C4-2B (cell line): ENCODE data around the gene LGI4.

Experiments used
- H3K27ac ChIP-seq: fragments of 450-650 bp; 2 replicates; pipeline ENCODE4 v1.5.1; 2017
- ZFX ChIP-seq: fragments of 450-650 bp; IDR thresholded peaks from 2 replicates; pipeline ENCODE4 v1.6.1; 2017
- TF ChIP-seq, protein P1 (sequence below): fragments of 450-650 bp; conservative IDR thresholded peaks from 2 replicates; pipeline ENCODE4 v1.5.1; 2017; ENCODE audit warnings: mild to moderate bottlenecking

LGI4 gene

DNA sequence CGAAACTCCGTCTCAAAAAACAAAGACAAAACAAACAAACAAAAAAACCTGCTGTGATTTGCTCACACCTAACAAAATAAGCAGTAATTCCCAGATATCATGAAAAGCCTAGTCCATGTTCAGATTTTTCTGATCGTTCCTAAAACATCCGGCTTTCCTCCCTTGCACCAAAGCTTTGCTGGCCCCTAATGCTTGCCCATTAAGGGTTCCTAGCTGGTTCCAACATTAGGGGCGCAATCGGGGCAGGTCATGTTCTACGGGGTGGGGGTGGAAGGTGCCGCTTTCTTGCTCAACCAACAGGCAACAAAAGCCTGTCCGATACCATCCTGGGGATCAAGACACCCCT lies 44.7 kb downstream of the LGI4 start:
- no peak for TF ChIP-seq ZFX
- TF ChIP-seq, protein P1, sequence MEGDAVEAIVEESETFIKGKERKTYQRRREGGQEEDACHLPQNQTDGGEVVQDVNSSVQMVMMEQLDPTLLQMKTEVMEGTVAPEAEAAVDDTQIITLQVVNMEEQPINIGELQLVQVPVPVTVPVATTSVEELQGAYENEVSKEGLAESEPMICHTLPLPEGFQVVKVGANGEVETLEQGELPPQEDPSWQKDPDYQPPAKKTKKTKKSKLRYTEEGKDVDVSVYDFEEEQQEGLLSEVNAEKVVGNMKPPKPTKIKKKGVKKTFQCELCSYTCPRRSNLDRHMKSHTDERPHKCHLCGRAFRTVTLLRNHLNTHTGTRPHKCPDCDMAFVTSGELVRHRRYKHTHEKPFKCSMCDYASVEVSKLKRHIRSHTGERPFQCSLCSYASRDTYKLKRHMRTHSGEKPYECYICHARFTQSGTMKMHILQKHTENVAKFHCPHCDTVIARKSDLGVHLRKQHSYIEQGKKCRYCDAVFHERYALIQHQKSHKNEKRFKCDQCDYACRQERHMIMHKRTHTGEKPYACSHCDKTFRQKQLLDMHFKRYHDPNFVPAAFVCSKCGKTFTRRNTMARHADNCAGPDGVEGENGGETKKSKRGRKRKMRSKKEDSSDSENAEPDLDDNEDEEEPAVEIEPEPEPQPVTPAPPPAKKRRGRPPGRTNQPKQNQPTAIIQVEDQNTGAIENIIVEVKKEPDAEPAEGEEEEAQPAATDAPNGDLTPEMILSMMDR, result no peak
- peak overlapping the region; percentile 64 for H3K27ac ChIP-seq

GRCh38 chr19:35089554-35089953 lies 45.3 kb downstream of the LGI4 start:
- TF ChIP-seq ZFX, result no peak
- TF ChIP-seq, protein P1, result no peak
- H3K27ac ChIP-seq, result no peak overlapping the region; the same call in 1 of the 2 replicates

DNA sequence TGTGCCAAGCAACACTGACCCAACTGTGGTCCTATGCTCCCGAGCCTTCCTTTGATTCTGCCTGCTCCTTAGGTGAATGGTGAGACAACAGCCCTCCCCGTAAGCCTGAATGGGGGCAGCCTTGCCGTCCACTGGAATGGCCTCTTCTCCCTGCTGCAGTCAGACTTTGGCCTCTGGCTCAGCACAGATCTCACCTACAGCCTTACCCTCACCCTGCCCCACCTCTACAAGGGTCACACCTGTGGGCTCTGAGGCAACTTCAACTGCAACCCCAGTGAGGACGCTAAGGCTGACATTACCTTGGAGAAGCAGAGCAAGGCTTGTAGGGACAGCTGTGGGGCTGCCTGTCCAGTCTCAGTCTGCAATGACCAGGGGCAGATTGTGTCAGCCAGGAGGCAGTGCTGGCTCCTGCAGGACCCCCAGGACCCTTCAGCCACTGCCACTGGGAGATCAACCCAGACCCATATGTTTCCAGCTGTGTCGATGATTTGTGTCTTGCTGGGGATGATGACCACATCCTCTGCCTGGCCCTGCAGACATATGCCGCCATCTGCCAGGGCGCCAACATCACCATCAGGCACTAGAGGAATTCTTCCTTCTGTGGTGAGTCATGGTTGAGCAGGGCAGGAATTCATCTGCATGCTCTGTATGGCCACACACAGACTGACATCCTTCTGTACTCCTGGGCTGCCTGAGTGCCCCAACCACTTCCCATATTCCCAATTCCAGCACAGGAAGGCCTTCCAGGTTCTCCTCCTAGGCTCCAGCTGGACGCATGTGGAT lies 46.5 kb downstream of the LGI4 start:
- H3K27ac ChIP-seq, result no peak overlapping the region
- no peak for TF ChIP-seq ZFX
- TF ChIP-seq, protein P1, result no peak

GRCh38 chr19:35087393-35087792 lies 47.5 kb downstream of the LGI4 start:
- no peak overlapping the region for H3K27ac ChIP-seq

GRCh38 chr19:35086455-35086854 lies 48.4 kb downstream of the LGI4 start:
- TF ChIP-seq, protein P1, result no peak
- no peak for TF ChIP-seq ZFX
- H3K27ac ChIP-seq, result no peak overlapping the region

More at GRCh38 chr19:35087393-35087792, 47.5 kb downstream of the LGI4 start:
- no peak for TF ChIP-seq ZFX
- TF ChIP-seq, protein P1, result no peak

DNA sequence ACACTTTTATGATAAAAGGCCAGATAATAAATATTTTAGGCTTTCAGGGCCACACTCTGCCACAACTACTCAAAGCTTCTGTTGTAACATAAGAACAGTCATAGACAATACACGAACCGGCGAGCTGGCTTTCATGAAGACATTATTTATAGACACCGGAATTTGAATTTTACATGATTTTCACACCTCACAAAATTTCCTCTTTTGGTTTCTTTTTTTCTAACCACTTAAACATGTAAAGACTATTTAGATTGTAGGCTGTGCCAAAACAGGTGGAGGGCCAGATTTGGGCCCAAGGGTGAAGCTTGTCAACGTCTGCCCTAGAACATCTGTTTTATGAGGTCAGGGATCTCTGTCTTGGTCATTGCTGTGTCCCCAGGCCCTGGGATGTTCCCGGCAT lies 48.9 kb downstream of the LGI4 start:
- no peak overlapping the region for H3K27ac ChIP-seq
- TF ChIP-seq, protein P1, result no peak
- no peak for TF ChIP-seq ZFX

- no peak overlapping the region for H3K27ac ChIP-seq
- TF ChIP-seq, protein P1, result no peak
- no peak for TF ChIP-seq ZFX
These were observed 50.4 kb downstream of the LGI4 start for GRCh38 chr19:35084509-35084762.
